ENCODE measurements around the gene PDGFB.

- TF ChIP-seq CTCF (conservative IDR thresholded peaks at IDR 0.05) (no peak), EZH2 (IDR thresholded peaks at IDR 0.05; ENCODE audit: low read depth) (no peak)
Measured at GRCh38 chr22:39230261-39231196, 14.3 kb downstream of the PDGFB start.
